Nephron (organoid): Measurements from ENCODE around the gene KIF26B.
"Not testable (repeated sequence)": the region's sequence is repeated elsewhere in the genome, so short reads cannot be mapped to it uniquely, and the experiment has no call there.

ENCODE experiments used
- H3K27ac Mint-ChIP-seq, 3 experiments: 2 replicates each; pipeline ENCODE4 v1.8.0; 2020; ENCODE audit warnings: mixed read lengths in 3 of 3, mild to moderate bottlenecking in 2 of 3, moderate library complexity in 1 of 3
- H3K27me3 Mint-ChIP-seq: 2 replicates; pipeline ENCODE4 v1.8.0; 2021; ENCODE audit warnings: low read depth, mild to moderate bottlenecking, moderate library complexity, mixed read lengths
- H3K36me3 Mint-ChIP-seq: 2 replicates; pipeline ENCODE4 v1.8.0; 2020; ENCODE audit warnings: low read depth, mixed read lengths
- H3K4me1 Mint-ChIP-seq: 2 replicates; pipeline ENCODE4 v1.8.0; 2020; ENCODE audit warnings: mixed read lengths
- H3K4me3 Mint-ChIP-seq, 3 experiments: 2 replicates each; pipeline ENCODE4 v1.8.0; 2020; ENCODE audit warnings: mild to moderate bottlenecking in 3 of 3, mixed read lengths in 3 of 3, moderate library complexity in 2 of 3
- H3K9me3 Mint-ChIP-seq: 2 replicates; pipeline ENCODE4 v1.8.0; 2020; ENCODE audit warnings: mixed read lengths
- CTCF ChIP-seq, 3 experiments: fragments of 200-600 bp; sonication (generic); IDR thresholded peaks; one replicate each; pipeline ENCODE4 v1.5.0; 2021; ENCODE audit warnings: antibody characterized with exemption in 3 of 3; ENCODE audit not compliant: unreplicated experiment in 3 of 3

The KIF26B gene

GRCh38 chr1:245671349-245671748 is 516.6 kb downstream of the KIF26B start:
- Mint-ChIP-seq H3K27me3 (peaks cover 6% of the 10 kb centered on the region), H3K9me3 (peaks cover 3% of the 10 kb centered on the region), H3K4me1 (peaks cover 14% of the 10 kb centered on the region), H3K4me3 (no peak overlapping the region), H3K27ac (no peak overlapping the region), H3K36me3 (peaks cover 35% of the 10 kb centered on the region)
- no peak for TF ChIP-seq CTCF (IDR thresholded peaks at IDR 0.05; ENCODE audit: unreplicated experiment in 3 of 3)

- peak overlapping the region in 1 of 3 experiments; percentile 56 for H3K27ac Mint-ChIP-seq
- peaks cover 42% of the 10 kb centered on the region for H3K36me3 Mint-ChIP-seq
- H3K27me3 Mint-ChIP-seq: peaks cover 10% of the 10 kb centered on the region
- no peak for TF ChIP-seq CTCF (IDR thresholded peaks at IDR 0.05; ENCODE audit: unreplicated experiment in 3 of 3)
- H3K4me1 Mint-ChIP-seq: peaks cover 14% of the 10 kb centered on the region
- H3K9me3 Mint-ChIP-seq: peaks cover 3% of the 10 kb centered on the region
- H3K4me3 Mint-ChIP-seq: no peak overlapping the region
Measured at GRCh38 chr1:245671966-245672767, 517.4 kb downstream of the KIF26B start.

GRCh38 chr1:245672836-245673656 is 518.3 kb downstream of the KIF26B start:
- Mint-ChIP-seq H3K27ac (peak overlapping the region in 2 of 3 experiments; percentile 46 to 64), H3K4me1 (peaks cover 14% of the 10 kb centered on the region), H3K36me3 (peaks cover 47% of the 10 kb centered on the region)
- not testable (repeated sequence) for H3K4me3 Mint-ChIP-seq, H3K9me3 Mint-ChIP-seq, H3K27me3 Mint-ChIP-seq

GRCh38 chr1:245673881-245674414 is 519.2 kb downstream of the KIF26B start:
- no peak overlapping the region for H3K4me3 Mint-ChIP-seq
- H3K4me1 Mint-ChIP-seq: peaks cover 14% of the 10 kb centered on the region
- H3K36me3 Mint-ChIP-seq: peaks cover 42% of the 10 kb centered on the region
- TF ChIP-seq CTCF (IDR thresholded peaks at IDR 0.05; ENCODE audit: unreplicated experiment in 3 of 3): no peak
- peaks cover 10% of the 10 kb centered on the region for H3K27me3 Mint-ChIP-seq
- H3K9me3 Mint-ChIP-seq: peaks cover 3% of the 10 kb centered on the region
- peak overlapping the region in 2 of 3 experiments; percentile 46 to 64 for H3K27ac Mint-ChIP-seq

GRCh38 chr1:245677461-245678240 is 522.9 kb downstream of the KIF26B start:
- no peak for TF ChIP-seq CTCF (IDR thresholded peaks at IDR 0.05; ENCODE audit: unreplicated experiment in 3 of 3)
- Mint-ChIP-seq H3K4me1 (peaks cover 15% of the 10 kb centered on the region), H3K4me3 (no peak overlapping the region), H3K9me3 (no peaks in the 10 kb centered on the region), H3K27me3 (peaks cover 10% of the 10 kb centered on the region), H3K36me3 (peaks cover 27% of the 10 kb centered on the region), H3K27ac (no peak overlapping the region)
